HepG2 (cell line): ENCODE results near the gene MATR3. TPM values are rescaled to one million over a fixed set of nuclear protein-coding genes. Genes with fewer than 3 reads are reported as not detected.

ENCODE experiments used
- HNF1A ChIP-seq, 2 experiments: sonication (generic) in 1 of 2; formaldehyde crosslinking in 1 of 2; IDR thresholded peaks; 2 replicates each; pipeline versions ENCODE4 v1.4.0 to v1.6.1; 2016 to 2020; ENCODE audit warnings: borderline replicate concordance in 1 of 2, low read depth in 1 of 2, mild to moderate bottlenecking in 1 of 2, missing genetic modification reagents in 1 of 2
- KIAA2018 ChIP-seq: sonication (generic); formaldehyde crosslinking; IDR thresholded peaks from 2 replicates; pipeline ENCODE4 v1.5.0; 2020; ENCODE audit warnings: mild to moderate bottlenecking, missing genetic modification reagents, borderline replicate concordance
- ZNF18 ChIP-seq: sonication (generic); formaldehyde crosslinking; IDR thresholded peaks from 2 replicates; pipeline ENCODE4 v1.8.0; 2022; ENCODE audit warnings: mild to moderate bottlenecking, missing genetic modification reagents; ENCODE audit not compliant: insufficient replicate concordance
- ZNF24 ChIP-seq: fragments of 450-650 bp; IDR thresholded peaks from 2 replicates; pipeline ENCODE4 v1.6.1; 2017; ENCODE audit warnings: antibody characterized with exemption, mild to moderate bottlenecking
- ZNF326 ChIP-seq: sonication (generic); formaldehyde crosslinking; IDR thresholded peaks from 2 replicates; pipeline ENCODE4 v1.4.0; 2020; ENCODE audit warnings: missing genetic modification reagents, borderline replicate concordance
- ZNF598 ChIP-seq: sonication (generic); formaldehyde crosslinking; IDR thresholded peaks from 2 replicates; pipeline ENCODE4 v1.5.1; 2020; ENCODE audit warnings: mild to moderate bottlenecking, missing genetic modification reagents, borderline replicate concordance
- ZNF737 ChIP-seq: sonication (generic); formaldehyde crosslinking; IDR thresholded peaks from 2 replicates; pipeline ENCODE4 v1.5.0; 2020; ENCODE audit warnings: missing genetic modification reagents, mild to moderate bottlenecking, borderline replicate concordance
- polyA plus RNA-seq, 8 experiments: library from polyadenylated mRNA; depleted of rRNA in 3 of 8; stranded (reverse) in 7 of 8; unstranded in 1 of 8; fragments of >200 nt; fragmentation: Illumina TruSeq in 4 of 8; extraction: Trizol in 4 of 8; gene quantifications; 2 replicates each; pipeline versions ENCODE4 v1.2.1 to v1.2.3, GENCODE V29; 2011 to 2016; ENCODE audit warnings: low read depth in 4 of 8, missing spikeins in 1 of 8, mixed read lengths in 1 of 8; ENCODE audit not compliant: insufficient read depth in 1 of 8
- total RNA-seq, 5 experiments: library from RNA; depleted of rRNA; stranded (reverse); fragments of >200 nt; fragmentation: Illumina TruSeq; extraction: Trizol; gene quantifications; 2 replicates each; pipeline ENCODE4 v1.2.3, GENCODE V29; 2016; ENCODE audit warnings: low read depth in 1 of 5
- TF ChIP-seq, protein P1 (sequence below): sonication (generic); formaldehyde crosslinking; conservative IDR thresholded peaks from 2 replicates; pipeline ENCODE4 v1.8.1; 2023; ENCODE audit warnings: missing genetic modification reagents
- TF ChIP-seq, protein P2 (sequence below): sonication (generic); formaldehyde crosslinking; IDR thresholded peaks from 2 replicates; pipeline ENCODE4 v1.9.0; 2022; ENCODE audit warnings: missing genetic modification reagents, mild to moderate bottlenecking, borderline replicate concordance

MATR3 gene
- total and polyA plus RNA-seq, 2 of the 13 experiments (the other 11 are each of a cell fraction or from before 2014, with no cell fraction given): 94.2 to 341 TPM

DNA sequence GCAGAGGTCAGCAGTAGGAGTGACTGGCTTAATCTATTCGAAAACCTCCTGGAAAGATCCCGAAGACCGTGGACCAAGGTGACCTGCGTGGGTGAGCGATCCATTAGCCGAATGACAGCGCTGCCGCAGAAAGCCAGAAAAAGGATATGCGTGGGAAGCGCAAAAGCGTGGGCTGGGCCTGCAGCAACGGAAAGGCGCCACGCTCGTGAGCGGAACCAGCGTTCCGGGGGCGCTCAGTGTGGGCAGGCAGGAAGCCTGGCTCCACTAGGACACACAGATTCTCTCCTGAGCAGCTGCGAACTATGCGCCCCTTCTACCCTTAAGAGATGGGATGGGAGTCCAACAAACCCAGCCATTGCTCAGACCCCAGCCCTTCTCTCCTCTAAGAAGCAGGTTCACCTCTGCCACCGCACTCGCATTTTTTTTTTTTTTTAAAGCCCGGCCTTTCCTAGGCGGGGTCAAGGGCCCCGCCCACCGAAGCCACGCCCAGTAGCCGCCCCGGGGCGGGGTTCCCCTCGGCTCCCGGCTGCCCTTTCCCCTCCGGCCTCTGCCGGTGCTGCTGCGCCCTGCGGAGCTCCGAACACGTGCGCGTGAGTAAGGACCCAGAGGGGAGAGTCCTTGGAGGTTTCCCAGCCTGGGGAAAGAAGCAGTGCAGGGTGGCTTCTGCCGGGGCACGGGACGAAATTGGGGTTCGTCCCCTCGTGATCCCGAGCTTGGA lies 19.8 kb upstream of the MATR3 start (continued):
- TF ChIP-seq ZNF18 (CRISPR knock-in tag) (no peak), ZNF326 (CRISPR knock-in tag) (no peak), HNF1A (IDR thresholded peaks at IDR 0.05; ENCODE audit: low read depth) (no peak), HNF1A (CRISPR knock-in tag; IDR thresholded peaks at IDR 0.05; ENCODE audit: borderline replicate concordance) (no peak), ZNF598 (CRISPR knock-in tag) (no peak), ZNF737 (0 out of 2 replicates have a peak, but pooled peaks have one; percentile 66), KIAA2018 (CRISPR knock-in tag) (no peak), ZNF24 (no peak)
- TF ChIP-seq, protein P1, sequence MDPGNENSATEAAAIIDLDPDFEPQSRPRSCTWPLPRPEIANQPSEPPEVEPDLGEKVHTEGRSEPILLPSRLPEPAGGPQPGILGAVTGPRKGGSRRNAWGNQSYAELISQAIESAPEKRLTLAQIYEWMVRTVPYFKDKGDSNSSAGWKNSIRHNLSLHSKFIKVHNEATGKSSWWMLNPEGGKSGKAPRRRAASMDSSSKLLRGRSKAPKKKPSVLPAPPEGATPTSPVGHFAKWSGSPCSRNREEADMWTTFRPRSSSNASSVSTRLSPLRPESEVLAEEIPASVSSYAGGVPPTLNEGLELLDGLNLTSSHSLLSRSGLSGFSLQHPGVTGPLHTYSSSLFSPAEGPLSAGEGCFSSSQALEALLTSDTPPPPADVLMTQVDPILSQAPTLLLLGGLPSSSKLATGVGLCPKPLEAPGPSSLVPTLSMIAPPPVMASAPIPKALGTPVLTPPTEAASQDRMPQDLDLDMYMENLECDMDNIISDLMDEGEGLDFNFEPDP: no peak
- TF ChIP-seq, protein P2, sequence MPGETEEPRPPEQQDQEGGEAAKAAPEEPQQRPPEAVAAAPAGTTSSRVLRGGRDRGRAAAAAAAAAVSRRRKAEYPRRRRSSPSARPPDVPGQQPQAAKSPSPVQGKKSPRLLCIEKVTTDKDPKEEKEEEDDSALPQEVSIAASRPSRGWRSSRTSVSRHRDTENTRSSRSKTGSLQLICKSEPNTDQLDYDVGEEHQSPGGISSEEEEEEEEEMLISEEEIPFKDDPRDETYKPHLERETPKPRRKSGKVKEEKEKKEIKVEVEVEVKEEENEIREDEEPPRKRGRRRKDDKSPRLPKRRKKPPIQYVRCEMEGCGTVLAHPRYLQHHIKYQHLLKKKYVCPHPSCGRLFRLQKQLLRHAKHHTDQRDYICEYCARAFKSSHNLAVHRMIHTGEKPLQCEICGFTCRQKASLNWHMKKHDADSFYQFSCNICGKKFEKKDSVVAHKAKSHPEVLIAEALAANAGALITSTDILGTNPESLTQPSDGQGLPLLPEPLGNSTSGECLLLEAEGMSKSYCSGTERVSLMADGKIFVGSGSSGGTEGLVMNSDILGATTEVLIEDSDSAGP (CRISPR knock-in tag): peak; percentile 77
